Panc1 (cell line): ENCODE results near the gene STRAP.

Experiments
- REST ChIP-seq, 2 experiments: IDR thresholded peaks; 2 replicates each; pipeline ENCODE4 v1.6.1; 2011 to 2012; ENCODE audit warnings: low read depth in 2 of 2, control low read depth in 1 of 2, low read length in 1 of 2, mild to moderate bottlenecking in 1 of 2, moderate library complexity in 1 of 2; ENCODE audit not compliant: insufficient read depth in 1 of 2
- TF ChIP-seq, protein P1 (sequence below): fragments of 450-650 bp; IDR thresholded peaks from 2 replicates; pipeline ENCODE4 v1.5.1; 2017; ENCODE audit warnings: mild to moderate bottlenecking

DNA sequence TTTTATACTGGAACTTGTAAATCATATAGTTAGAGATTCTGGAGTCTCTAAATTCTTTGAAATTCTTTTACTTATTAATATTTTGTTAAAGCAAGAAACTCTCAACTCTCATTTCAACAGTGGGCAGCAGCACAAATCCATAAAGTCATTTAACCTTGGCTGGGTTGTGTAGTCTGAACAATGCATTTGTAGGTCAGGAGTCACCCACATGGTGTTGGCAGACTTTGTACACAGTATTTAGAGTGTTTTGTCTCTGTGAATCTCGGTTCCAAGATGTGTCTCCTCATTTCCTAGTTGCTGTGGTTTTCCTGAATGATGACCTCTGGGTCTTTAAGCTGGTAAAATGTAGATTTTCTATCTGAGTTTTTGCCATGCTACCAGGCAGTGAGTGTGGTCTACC lies 20.8 kb upstream of the STRAP start:
- TF ChIP-seq, protein P1, sequence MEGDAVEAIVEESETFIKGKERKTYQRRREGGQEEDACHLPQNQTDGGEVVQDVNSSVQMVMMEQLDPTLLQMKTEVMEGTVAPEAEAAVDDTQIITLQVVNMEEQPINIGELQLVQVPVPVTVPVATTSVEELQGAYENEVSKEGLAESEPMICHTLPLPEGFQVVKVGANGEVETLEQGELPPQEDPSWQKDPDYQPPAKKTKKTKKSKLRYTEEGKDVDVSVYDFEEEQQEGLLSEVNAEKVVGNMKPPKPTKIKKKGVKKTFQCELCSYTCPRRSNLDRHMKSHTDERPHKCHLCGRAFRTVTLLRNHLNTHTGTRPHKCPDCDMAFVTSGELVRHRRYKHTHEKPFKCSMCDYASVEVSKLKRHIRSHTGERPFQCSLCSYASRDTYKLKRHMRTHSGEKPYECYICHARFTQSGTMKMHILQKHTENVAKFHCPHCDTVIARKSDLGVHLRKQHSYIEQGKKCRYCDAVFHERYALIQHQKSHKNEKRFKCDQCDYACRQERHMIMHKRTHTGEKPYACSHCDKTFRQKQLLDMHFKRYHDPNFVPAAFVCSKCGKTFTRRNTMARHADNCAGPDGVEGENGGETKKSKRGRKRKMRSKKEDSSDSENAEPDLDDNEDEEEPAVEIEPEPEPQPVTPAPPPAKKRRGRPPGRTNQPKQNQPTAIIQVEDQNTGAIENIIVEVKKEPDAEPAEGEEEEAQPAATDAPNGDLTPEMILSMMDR: no peak
- no peak for TF ChIP-seq REST (IDR thresholded peaks at IDR 0.05; ENCODE audit: insufficient read depth in 1 of 2, low read depth in 2 of 2, low read length in 1 of 2)
